Renal pelvis (tissue), 4 donors: ENCODE measurements around the gene GPN3. TPM values are rescaled to one million over a fixed set of nuclear protein-coding genes. Genes with fewer than 3 reads are reported as not detected.
A peak's percentile ranks its signal among the peaks of the same experiment; 100 is the strongest.
"Not testable (repeated sequence)": the region's sequence is repeated elsewhere in the genome, so short reads cannot be mapped to it uniquely, and the experiment has no call there.

Source experiments
- DNase-seq: peaks from one replicate; pipeline ENCODE4 v3.0.0-alpha.2; 2013
- polyA plus RNA-seq, 3 donors: library from polyadenylated mRNA; unstranded; fragments of 120-200 nt; gene quantifications; one replicate each; pipeline ENCODE4 v1.2.1, GENCODE V29; 2013; ENCODE audit not compliant: insufficient read length in 3 of 3

Gene GPN3
- polyA plus RNA-seq, 3 donors, result 34.8 to 37.5 (median 36.1) TPM

GRCh38 chr12:110453569-110454296 lies 14.3 kb downstream of the GPN3 start:
- no peak for DNase-seq

- DNase-seq, result no peak
Observed at GRCh38 chr12:110451263-110451662, 16.8 kb downstream of the GPN3 start.

DNA sequence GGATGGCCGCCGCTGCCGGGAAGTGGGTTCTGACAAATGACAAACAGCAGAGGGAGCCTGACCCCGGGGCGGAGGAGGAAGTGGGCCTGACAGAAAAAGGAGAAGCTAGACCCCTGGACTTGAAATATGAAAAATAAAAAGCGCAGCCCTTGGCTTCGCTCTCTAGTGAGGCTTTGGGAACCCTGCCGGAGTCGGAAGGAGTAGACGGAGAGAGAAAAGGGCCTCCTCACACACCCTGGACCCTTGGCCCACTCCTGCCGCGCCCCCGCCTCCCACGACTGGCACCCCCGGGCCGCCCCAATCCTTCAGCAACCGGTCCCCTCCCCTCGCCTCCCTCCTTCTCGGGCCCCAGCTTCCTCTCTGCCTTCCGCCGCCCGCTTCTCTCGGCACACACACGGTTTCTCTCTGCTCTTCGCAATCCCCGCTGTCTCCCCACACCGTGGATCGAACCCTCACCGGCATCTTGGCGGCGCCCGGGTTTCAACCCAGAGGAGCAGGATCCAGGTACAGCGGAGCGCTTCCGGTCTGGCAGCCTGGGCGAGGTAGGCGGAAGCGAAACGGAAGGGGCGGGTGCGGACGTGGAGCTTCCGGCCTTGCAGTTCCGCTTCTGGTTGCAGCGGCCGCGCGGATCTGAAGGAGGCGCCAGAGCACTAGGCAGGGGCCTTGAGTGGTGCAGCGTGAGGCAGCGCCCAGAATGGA lies 18.1 kb downstream of the GPN3 start, which contains the start of gene ARPC3:
Gene ARPC3, minus strand, starts transcription at position 539 of the 699 bp plus-strand sequence. Its CDS starts 77 bp downstream, at position 462.
- peak; percentile 95 for DNase-seq

- no peak for DNase-seq
Observed at GRCh38 chr12:110444455-110444854, 23.6 kb downstream of the GPN3 start.

GRCh38 chr12:110436231-110436630 lies 31.8 kb downstream of the GPN3 start:
- no peak for DNase-seq

DNA sequence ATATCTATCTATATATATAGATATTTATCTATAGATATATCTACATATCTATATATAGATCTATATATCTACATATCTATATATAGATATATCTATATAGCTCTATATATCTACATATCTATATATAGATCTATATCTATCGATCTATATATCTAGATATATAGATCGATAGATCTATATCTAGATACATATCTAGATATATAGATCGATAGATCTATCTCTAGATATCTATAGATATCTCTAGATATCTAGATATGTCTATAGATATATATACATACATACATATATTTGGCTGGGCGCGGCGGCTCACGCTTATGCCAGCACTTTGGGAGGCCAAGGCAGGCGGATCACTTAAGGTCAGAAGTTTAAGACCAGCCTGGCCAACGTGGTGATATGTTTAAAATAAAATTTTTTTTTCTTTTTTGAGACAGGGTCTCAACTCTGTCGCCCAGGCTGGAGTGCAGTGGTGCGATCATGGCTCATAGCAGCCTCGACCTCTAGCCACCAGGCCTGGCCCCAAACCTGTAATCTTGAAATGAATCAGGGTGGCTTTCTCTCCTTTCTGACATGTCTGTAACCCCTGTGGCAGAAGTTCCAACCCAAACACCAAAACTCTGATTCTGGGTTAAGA lies 36.0 kb downstream of the GPN3 start:
- DNase-seq, result no peak

DNA sequence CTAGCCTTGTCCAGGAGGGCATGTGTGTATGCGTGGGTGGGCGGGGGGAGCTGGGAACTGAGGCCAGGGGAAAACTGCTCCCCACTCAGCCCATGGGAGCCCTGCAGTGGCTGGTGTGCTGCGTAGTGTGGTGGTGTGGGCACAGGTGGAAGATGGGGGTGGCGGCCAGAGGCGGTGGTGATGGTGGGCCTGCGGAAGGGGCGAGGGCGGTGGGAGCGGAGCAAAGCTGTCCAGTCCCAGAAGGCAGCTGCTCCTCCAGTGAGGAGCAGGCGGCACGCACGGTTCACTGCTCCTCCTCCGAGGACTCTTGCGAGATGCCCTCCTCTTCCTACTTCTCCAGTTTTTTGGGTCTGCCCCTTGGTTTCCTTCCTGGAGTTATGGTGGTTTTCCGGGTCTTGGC lies 38.4 kb downstream of the GPN3 start:
- DNase-seq, result not testable (repeated sequence)

DNA sequence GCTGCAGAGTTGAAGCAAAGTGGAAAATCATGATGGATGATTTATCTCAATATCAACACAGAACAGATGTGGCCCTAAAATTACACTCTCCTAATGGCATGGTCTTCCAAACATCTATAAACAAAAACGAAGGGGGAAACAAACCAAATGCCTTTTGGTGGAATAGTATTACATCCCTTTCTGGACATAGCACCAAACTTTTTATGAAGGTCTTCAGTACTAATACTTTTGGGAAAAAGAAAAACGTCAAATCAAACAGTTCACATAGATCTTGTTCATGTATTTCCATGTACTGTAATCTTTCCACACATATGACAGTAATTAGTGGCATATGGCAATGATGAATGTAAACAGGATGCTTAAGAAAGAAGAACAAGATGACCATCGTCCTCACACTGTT lies 41.7 kb downstream of the GPN3 start:
- no peak for DNase-seq

DNA sequence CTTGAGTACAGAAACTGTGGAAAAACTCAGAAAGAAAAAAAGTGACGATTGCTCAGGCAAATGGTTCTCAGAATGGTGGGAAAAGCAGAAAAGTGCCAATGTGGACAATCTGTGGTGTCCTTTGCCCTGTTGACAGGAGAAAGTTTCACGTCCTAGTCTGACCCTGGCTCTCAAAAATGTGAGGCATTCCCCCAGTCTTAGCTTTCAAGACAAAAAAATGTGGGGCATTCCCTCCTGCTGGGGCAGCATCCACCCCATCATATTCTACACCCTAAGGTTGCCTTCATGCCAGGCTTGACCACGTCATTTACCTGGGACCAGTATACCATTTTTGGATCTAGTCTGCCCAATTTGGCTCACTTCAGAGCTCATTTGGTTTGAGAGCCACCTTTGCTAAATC lies 43.8 kb downstream of the GPN3 start:
- DNase-seq, result no peak

DNA sequence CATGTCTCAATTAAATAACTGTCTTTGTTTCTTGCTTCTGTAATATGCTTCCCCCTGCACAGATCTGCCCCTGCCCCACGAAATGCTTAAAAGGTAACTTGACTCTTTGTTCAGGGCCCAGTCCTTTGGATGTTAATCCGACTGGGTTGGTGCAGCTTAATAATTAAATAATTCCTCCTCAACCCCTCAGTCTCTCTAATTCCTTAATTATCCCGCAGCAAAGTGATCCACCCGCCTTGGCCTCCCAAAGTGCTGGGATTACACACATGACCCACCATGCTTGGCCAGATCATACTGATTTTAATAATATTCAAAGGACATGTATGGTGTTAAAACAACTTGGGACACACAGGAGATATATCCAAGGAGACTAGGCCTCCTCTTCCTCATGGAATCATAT lies 46.4 kb downstream of the GPN3 start:
- DNase-seq, result no peak

DNA sequence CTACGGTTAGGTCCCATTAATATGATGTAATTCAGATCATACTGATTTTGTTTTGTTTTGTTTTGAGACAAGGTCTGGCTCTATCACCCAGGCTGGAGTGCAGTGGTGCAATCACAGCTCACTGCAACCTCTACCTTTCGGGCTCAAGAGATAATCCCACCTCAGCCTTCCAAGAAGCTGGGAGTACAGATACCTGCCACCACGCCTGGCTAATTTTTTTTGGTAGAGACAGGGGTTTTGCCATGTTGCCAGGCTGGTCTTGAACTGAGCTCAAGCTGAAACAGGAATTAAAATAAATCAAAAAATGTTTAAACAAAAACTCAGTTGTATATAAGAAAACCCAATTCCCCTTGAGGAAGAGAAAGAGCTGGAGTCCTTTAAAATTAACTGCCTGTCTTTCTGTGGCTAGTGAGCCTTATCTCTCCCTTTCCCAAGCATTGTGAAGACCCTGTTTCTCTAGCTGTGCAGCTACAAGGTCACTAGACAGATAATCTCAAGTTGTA lies 46.8 kb downstream of the GPN3 start:
- DNase-seq, result no peak

GRCh38 chr12:110420644-110421043 lies 47.4 kb downstream of the GPN3 start:
- DNase-seq, result not testable (repeated sequence)

- not testable (repeated sequence) for DNase-seq
Observed at GRCh38 chr12:110417113-110417512, 50.9 kb downstream of the GPN3 start.

DNA sequence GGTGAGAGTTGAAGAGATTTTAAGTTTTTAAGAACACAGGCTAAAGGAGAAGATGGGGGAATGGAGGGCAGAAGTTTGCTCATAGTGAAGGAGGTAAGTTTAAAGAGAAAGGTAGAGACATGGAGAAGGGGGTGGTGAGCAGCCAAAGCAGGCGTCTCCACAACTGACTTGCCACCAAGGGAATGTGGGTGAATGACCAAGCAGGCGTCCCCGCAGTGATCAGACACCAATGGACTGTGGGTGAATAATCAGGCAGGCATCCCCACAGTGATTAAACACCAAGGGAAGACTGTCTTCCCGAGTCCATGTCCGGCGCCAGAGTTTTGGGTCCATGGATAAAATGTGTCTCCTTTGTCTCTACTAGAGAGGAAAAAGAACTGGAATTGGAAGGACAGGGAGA lies 58.0 kb downstream of the GPN3 start:
- not testable (repeated sequence) for DNase-seq

GRCh38 chr12:110405126-110405662 lies 62.9 kb downstream of the GPN3 start:
- not testable (repeated sequence) for DNase-seq

DNA sequence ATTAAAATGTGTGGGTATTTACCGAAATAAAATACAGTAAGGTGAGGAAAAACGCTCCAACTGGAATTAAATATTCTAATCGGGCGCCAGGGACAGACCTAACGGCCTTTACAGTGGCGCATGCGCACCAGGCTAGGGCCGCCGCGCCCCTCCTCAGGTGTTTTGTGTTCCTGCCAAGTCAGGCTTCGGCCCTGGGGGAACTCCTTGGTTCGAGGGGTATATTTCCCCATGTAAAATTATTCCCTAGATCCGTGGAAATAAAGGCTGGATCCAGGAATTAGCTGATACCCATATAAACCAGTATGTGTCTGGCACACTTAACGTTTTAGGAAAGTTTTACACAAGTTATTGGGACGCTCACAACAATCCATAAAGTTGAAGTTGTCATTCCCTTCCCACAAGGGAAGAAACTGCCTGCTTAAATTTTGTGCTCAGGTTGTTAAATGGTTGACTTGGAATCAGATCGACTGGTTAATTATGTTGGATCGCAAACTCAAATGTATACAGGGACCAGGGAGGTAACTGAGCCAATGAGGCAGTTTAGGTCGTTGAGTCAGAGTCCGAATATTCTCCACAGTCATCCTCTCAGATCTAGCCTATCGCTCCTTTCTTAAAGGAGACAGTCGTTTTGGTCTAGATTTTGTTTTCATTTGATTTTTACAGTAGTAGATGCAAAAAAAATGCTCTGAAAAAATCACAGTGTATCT lies 63.9 kb downstream of the GPN3 start:
- DNase-seq, result peak; percentile 67

GRCh38 chr12:110403146-110403975 lies 64.7 kb downstream of the GPN3 start, which contains the start of gene ANAPC7:
ANAPC7 (minus strand) TSS chr12:110403708; CDS start chr12:110403627, 81 bp downstream.
- peak; percentile 90 for DNase-seq
